Embryonic facial prominence (tissue), 1 donor: ENCODE data around the gene CMKLR1.

Source experiments
- DNase-seq: peaks from one replicate; pipeline ENCODE4 v3.0.0-alpha.2; 2016; ENCODE audit errors: extremely low spot score

Gene CMKLR1

GRCh38 chr12:108361606-108362005 is 22.5 kb upstream of the CMKLR1 start:
- DNase-seq: no peak

- no peak for DNase-seq
Measured at GRCh38 chr12:108360487-108360886, 21.4 kb upstream of the CMKLR1 start.

GRCh38 chr12:108360057-108360456 is 20.9 kb upstream of the CMKLR1 start:
- no peak for DNase-seq

DNA sequence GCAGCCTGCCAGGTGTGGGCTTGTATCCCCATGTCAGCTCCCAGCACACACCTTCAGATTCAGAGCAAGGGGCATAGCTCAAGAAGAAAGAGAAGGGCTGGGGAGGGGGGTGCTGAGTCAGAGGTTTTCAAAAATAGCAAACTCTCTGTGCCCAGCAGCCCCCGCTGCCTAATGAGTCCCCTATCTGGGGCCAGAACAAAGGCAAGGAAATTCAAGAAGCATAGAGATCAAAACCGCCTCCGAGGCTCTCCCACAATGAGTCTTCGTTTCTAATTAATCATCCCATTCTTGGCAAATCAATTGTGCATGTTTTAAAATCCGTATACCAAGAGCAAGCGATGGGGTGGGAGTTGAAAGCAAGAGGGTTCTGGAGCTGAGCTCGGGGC is 19.5 kb upstream of the CMKLR1 start:
- no peak for DNase-seq

- DNase-seq: no peak
Measured at GRCh38 chr12:108357834-108358579, 18.9 kb upstream of the CMKLR1 start.

DNA sequence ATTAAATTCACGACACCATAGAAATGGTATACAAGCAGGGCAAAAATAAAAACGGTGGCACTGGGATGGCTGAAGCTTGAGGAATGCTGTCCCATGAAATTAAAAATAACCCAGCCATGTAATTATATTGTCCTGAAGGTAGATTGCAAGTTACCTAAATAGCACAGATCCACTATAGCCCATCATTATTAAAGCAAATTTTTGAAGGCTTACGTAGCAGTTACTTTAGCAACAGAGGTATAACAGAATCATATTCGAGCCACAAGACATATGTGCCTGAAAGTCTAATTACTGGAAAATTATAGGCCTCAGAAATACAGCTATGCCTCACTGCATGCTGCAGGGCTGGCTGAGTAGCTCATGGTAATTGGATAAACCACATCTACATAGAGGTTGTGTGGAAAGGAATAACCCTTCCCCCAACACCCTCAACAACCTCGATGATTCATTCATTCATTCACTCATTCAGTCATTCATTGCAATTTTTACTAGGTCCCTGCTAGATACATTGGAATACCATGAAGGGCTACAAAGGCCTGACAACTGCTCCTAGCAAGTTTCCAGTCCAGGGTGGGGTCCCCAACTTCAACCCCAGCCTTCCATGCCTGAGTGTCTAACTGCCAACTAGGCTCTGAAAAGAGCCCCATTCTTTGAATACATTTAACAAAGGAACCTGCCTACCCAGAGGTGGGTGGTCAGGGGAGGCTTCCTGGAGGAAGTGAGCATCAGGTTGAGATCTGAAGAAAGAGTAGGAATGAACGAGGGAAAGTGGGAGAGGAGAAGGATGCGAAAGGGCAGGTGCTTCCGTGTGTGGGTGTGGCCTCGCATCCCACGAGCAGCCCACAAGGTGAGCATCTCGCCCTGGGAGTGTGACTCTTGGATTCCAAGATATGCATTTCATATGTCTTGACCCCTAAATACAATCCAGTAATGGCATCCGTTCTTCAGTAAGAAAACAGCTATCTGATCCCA is 18.0 kb upstream of the CMKLR1 start:
- no peak for DNase-seq

- DNase-seq: no peak
Measured at GRCh38 chr12:108355069-108355468, 16.0 kb upstream of the CMKLR1 start.

GRCh38 chr12:108352591-108352990 is 13.5 kb upstream of the CMKLR1 start:
- no peak for DNase-seq

- DNase-seq: no peak
Measured at GRCh38 chr12:108350511-108350910, 11.4 kb upstream of the CMKLR1 start.

DNA sequence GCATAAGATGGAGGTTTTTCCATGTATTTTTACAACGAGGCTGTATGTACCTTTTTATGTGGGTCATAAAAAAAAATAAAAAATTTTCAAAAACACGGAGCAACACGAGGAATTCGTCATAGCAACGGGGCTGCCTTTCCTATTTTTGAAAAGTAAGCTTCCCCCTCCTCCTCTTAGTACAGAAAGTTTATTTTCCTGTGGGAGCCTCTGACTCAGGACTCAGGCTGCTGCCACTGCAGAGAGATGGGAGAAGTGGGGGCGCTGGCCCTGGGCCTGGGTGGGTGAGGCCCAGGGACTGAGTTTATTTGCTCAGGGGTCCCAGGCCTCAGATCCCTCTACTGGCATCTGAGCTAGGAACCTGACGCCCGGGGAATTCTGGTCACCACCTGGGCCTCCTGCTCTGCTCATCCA is 10.2 kb upstream of the CMKLR1 start:
- peak; percentile 75 for DNase-seq

DNA sequence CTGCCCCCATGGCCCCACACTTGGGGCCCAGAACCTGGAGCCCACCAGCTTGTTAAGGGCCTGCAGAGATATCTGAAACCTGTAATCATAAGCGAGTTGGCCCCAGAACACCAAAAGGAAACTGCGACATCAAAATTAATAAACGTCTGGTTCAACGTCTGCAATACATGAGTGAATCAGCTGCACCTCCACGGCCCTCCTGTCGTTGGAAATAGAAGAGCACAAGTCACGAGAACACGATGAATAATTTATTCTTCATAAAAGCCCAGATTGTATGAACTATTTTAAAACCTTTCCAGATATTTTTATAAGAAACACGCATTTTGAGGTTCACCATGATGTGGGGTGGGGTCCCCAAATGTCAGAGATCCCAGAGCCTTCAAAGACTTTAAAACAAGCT is 9.7 kb upstream of the CMKLR1 start:
- DNase-seq: peak; percentile 20

DNA sequence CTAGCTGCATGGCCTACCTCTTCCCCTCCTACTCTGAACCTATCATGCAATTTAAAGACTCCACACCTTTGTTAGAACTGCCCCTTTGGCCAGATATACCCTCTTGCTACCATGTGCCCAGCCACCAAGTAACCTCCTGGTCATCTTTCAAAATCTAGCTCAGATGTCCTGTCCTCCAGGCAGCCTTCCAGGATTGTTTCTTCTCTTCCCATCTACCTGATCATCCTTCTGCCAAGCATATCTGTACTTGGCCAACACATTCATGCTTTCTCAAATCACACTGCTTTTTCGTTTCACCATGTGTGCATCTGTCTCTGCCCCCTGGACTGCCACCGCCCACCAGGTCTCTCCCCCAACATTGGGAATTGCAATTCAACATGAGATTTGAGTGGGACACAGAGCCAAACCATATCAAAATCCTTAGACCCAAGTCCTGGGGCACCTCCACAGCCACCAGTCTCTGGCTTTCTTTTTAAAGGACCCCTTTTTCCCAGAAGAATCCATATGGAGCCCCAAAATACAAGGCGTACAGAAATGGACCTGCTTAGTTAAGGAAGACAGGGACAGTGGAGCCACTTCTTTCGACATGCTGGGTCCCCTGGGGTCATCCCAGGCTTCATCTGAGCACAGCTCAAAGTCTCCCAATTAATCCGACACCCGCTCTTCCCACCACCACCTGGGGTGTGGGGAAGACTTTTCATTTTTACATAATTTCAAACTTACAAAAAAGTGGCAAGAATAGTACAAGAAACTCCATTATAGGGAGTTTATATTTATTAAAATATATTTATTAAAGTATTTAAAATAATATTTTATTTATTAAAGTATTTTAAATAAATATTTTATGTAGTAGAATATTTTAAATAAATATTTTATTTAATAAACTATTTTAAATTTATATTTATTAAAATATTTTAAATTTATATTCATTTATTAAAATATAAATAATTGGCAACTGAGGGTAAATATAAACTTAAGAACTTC is 7.9 kb upstream of the CMKLR1 start:
- no peak for DNase-seq

DNA sequence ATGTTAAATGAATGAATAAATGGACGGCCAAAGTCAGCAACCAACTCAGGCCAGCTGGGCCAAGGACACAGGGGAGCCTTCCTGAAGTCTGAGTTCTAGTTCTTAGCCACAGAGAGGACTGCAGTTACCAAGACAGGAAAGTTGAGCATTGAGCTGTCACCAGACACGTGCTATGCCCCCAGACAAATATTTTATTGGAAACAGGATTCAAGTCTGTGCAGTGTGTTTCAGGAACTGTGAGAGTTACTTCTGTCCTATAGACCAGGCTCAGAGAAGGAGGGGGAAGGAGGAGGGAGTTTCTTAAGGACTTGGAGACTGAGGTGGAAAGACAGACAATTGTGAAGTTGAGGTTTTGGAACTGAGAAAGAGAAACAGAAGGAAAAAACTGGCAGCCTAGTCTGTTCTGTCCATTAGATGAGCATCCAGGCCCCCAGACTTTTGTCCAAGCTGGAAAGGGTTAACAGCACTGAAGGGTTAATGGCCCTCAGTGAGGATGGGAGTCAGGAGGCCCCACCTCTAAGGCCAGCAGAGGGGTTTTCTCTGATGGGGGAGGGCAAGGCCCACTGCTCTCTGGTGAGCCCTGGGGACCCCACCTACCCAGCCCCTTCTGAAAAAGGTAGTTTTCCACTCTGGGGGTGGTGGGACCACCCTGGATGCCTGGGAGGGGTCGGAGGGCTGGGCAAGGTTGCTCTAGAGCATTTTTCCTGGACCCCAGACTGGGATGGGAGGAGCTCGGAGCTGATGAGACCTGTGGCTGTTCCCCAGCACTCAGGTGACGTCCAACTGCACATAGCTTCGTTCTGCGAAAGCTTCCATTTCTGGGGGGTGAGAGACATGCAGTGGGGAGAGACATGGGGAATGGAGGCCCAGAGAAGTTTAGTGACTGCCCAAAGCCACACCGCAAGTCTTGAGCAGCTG is 6.9 kb upstream of the CMKLR1 start:
- DNase-seq: no peak

GRCh38 chr12:108342985-108343384 is 3.9 kb upstream of the CMKLR1 start:
- DNase-seq: no peak

- DNase-seq: no peak
Measured at GRCh38 chr12:108341854-108342847, 3.0 kb upstream of the CMKLR1 start.

DNA sequence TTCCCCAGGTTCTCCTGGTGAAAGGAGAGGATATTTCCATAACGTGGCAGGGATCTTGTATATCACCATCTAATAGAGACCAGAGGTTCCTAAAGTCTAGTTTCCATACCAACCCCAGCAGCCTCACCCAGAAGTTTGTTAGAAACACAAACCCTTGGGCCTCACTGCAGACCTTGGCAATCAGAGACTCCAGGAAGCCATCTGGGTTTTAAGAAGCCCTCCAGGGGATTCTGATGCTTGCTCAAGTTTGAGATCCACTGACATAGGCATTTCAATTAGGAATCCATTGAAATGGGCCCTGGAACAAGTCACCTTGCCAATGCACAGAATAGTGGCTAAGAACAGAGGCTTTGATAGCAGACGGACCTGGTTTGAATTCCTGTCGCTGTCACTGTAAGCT is 2.2 kb upstream of the CMKLR1 start:
- DNase-seq: no peak

GRCh38 chr12:108340037-108340436 is 926 bp upstream of the CMKLR1 start:
- no peak for DNase-seq

- no peak for DNase-seq
Measured at GRCh38 chr12:108337235-108338223, 1.6 kb downstream of the CMKLR1 start.
